HFFc6 (cell line): ENCODE results near the gene SLC25A34. TPM values are rescaled to one million over a fixed set of nuclear protein-coding genes. Genes with fewer than 3 reads are reported as not detected.

Experiments
- DNase-seq: peaks from one replicate; pipeline ENCODE4 v3.0.0-alpha.2; 2018
- H3K27ac Mint-ChIP-seq: 2 replicates; pipeline ENCODE4 v1.8.0; 2020; ENCODE audit warnings: mild to moderate bottlenecking, mixed read lengths
- H3K27me3 Mint-ChIP-seq: 2 replicates; pipeline ENCODE4 v1.8.0; 2021; ENCODE audit warnings: mild to moderate bottlenecking, moderate library complexity, mixed read lengths; ENCODE audit not compliant: insufficient read depth
- H3K36me3 Mint-ChIP-seq: 2 replicates; pipeline ENCODE4 v1.8.0; 2021; ENCODE audit warnings: low read depth, mixed read lengths
- H3K4me1 Mint-ChIP-seq: 2 replicates; pipeline ENCODE4 v1.8.0; 2020; ENCODE audit warnings: low read depth, mixed read lengths
- H3K4me3 Mint-ChIP-seq: 2 replicates; pipeline ENCODE4 v1.8.0; 2020; ENCODE audit warnings: mild to moderate bottlenecking, moderate library complexity, mixed read lengths
- H3K9me3 Mint-ChIP-seq: 2 replicates; pipeline ENCODE4 v1.8.0; 2020; ENCODE audit warnings: mild to moderate bottlenecking, mixed read lengths
- total RNA-seq, 6 experiments: library from RNA; stranded (reverse); fragmentation: NEBNext Ultra II Directional; extraction: Animal tissue kit (Norgen Biotek cat#: 25700); gene quantifications; 2 replicates in 1 of 6; 3 replicates in 5 of 6; pipeline ENCODE4 v1.2.3, GENCODE V29; 2021
- TF ChIP-seq, protein P1 (sequence below): fragments of 200-600 bp; sonication (generic); IDR thresholded peaks from 2 replicates; pipeline ENCODE4 v1.5.0; 2021; ENCODE audit warnings: antibody characterized with exemption, mild to moderate bottlenecking

SLC25A34 gene
- total RNA-seq, 6 experiments from 2014 or later: 0.26 to 0.68 (median 0.43) TPM

DNA sequence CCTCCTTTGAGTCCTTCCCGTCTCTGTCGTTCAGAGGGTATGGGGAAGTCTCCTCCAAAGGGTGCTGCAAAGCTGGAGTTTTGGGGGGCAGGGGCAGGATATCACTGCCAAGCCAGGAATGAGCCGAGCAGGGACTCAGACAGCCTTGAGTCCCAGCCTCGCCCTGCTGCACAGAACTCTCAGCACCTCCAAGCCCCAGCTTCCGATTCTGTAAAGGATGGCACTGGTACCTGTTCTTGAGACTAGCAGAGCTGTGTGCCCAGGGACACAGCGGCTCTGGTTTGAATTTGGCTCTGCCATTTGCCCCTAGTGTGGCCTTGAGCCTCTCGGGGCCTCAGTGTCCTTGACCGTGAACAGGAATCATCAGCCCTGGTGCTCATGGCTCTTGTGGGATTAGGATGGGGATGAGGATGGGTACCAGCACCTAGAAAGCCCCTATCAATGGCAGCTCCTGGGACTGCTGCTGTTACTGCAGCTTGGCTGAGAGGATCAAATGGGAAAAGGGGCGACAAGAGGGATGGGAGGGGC, 21.0 kb downstream of the SLC25A34 start:
- Mint-ChIP-seq H3K9me3 (no peaks in the 10 kb centered on the region), H3K4me3 (peak overlapping the region; percentile 79), H3K27ac (no peak overlapping the region; the same call in 1 of the 2 replicates), H3K27me3 (no peaks in the 10 kb centered on the region; the same call in 1 of the 2 replicates), H3K4me1 (peaks cover 42% of the 10 kb centered on the region), H3K36me3 (no peaks in the 10 kb centered on the region)
- DNase-seq: no peak
- TF ChIP-seq, protein P1, sequence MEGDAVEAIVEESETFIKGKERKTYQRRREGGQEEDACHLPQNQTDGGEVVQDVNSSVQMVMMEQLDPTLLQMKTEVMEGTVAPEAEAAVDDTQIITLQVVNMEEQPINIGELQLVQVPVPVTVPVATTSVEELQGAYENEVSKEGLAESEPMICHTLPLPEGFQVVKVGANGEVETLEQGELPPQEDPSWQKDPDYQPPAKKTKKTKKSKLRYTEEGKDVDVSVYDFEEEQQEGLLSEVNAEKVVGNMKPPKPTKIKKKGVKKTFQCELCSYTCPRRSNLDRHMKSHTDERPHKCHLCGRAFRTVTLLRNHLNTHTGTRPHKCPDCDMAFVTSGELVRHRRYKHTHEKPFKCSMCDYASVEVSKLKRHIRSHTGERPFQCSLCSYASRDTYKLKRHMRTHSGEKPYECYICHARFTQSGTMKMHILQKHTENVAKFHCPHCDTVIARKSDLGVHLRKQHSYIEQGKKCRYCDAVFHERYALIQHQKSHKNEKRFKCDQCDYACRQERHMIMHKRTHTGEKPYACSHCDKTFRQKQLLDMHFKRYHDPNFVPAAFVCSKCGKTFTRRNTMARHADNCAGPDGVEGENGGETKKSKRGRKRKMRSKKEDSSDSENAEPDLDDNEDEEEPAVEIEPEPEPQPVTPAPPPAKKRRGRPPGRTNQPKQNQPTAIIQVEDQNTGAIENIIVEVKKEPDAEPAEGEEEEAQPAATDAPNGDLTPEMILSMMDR: no peak

DNA sequence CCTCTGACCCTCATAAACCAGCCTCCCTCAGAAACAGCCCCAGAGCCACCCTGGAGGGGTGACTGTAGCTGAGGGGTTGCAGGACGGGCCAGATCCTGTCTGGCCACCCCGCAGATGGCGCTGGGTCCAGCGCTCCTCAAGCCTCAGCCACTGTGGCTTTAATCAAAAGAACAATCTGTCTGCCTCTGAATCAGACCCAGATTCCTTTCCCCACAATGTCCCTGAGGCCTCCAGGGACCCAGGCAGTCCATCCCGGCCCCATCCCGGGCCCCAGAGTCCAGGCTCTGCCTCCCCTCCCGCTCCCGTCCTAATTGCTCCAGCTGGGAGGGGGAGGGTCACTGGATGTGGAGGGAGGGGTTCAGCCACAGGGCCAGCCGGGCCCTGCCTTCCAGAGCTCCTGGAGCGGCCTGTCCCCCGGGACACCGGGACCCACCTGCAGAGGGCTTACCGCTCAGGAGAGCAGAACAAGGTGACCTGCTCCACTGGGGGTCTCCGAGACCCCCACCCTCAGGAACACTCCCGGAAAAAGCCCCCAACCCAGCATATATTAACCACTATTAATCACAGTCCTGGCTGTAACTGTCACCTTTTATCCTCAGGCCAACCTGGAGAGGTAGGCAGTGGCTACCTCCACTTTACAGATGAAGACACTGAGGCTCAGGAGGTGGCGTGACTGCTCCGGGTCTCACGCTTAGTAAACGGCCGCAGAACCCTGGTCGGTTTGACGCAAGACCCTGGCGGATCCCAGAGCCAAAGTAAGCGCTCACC, 21.7 kb downstream of the SLC25A34 start:
- H3K4me3 Mint-ChIP-seq: peak overlapping the region; percentile 79
- TF ChIP-seq, protein P1: no peak
- H3K36me3 Mint-ChIP-seq: no peaks in the 10 kb centered on the region
- H3K27me3 Mint-ChIP-seq: no peaks in the 10 kb centered on the region; the same call in 1 of the 2 replicates
- H3K27ac Mint-ChIP-seq: peak overlapping the region; percentile 75
- H3K9me3 Mint-ChIP-seq: no peaks in the 10 kb centered on the region
- DNase-seq: peak; percentile 34
- H3K4me1 Mint-ChIP-seq: peaks cover 46% of the 10 kb centered on the region

DNA sequence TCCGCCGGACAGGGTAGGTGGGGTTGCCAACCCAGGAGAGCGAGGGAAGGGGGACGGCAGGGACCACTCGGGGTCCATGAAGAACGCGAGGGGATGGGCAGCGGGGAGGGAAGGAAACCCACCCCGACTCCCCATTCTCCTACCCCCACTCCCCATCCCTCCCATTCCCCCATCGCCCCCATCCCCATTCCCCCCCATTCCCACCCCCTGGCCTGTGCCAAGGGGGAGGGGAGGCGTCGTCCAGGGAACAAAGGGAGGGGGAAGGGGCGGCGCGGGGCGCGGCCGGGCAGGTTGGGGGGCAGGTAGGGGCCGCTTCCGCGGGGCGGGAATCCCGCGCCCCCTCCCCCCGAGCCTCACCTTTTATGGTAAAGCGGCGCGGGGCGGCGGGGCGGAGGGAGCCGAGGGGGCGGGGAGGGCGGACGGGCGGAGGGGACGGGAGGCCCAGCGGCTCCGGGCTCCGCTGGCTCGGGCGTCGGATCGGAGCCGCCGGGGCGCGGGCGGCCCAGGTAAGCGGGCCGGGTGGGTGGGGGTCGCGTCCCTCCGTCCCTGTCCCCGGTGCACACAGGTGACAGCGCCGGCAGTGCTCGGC, 22.4 kb downstream of the SLC25A34 start, which contains the start of gene FBLIM1:
FBLIM1 (plus strand) TSS at position 453 of the 589 bp plus-strand sequence. CDS start 6,189 bp downstream, outside the sequence.
- no peaks in the 10 kb centered on the region for H3K9me3 Mint-ChIP-seq
- TF ChIP-seq, protein P1: no peak
- no peaks in the 10 kb centered on the region for H3K36me3 Mint-ChIP-seq
- no peak for DNase-seq
- H3K4me3 Mint-ChIP-seq: peak within 1 kb of the TSS; percentile 91
- H3K27me3 Mint-ChIP-seq: no peaks in the 10 kb centered on the region; the same call in 1 of the 2 replicates
- H3K27ac Mint-ChIP-seq: peak within 1 kb of the TSS; percentile 96
- H3K4me1 Mint-ChIP-seq: peaks cover 48% of the 10 kb centered on the region

DNA sequence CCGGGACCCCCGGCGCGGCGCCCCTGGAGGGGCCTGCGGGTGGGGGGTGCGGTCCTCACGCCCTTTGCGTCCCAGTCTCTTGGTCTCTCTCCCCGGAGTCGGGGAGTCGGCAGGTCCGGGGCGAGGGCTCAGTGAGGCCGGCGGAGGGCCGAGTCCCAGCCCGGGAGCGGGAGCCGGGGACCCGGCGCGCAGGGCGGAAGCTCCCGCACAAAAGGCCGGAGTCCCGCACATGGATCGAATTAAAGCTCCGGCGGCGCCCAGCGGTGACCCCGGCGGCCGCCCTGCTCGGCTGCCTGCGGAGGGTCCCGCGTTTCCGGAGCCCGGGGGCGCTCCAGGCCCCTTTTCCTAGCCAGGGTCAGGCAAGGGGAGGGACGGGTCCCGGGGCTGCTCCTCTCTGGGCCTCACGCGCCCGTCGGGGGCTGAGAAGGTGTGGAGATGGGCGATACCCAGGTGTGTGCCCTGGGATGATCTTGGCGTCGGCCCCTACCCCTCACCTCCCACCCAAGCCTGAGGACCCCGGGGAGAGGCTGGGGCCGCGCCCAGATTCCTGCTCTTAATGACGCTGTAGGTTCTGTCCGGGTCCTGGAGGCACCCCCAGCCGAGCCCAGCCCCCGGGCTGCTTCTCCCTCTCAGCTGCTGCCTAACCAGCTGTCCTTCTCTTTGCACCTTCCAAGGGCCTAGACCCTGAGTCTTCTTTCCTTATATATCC, 23.0 kb downstream of the SLC25A34 start:
- no peaks in the 10 kb centered on the region for H3K9me3 Mint-ChIP-seq
- H3K27me3 Mint-ChIP-seq: no peaks in the 10 kb centered on the region; the same call in 1 of the 2 replicates
- TF ChIP-seq, protein P1: no peak; the same call in 1 of the 2 replicates
- peaks cover 2% of the 10 kb centered on the region; the same call in 1 of the 2 replicates for H3K36me3 Mint-ChIP-seq
- peak overlapping the region; percentile 96 for H3K27ac Mint-ChIP-seq
- H3K4me3 Mint-ChIP-seq: peak overlapping the region; percentile 91
- DNase-seq: no peak
- H3K4me1 Mint-ChIP-seq: peaks cover 52% of the 10 kb centered on the region

DNA sequence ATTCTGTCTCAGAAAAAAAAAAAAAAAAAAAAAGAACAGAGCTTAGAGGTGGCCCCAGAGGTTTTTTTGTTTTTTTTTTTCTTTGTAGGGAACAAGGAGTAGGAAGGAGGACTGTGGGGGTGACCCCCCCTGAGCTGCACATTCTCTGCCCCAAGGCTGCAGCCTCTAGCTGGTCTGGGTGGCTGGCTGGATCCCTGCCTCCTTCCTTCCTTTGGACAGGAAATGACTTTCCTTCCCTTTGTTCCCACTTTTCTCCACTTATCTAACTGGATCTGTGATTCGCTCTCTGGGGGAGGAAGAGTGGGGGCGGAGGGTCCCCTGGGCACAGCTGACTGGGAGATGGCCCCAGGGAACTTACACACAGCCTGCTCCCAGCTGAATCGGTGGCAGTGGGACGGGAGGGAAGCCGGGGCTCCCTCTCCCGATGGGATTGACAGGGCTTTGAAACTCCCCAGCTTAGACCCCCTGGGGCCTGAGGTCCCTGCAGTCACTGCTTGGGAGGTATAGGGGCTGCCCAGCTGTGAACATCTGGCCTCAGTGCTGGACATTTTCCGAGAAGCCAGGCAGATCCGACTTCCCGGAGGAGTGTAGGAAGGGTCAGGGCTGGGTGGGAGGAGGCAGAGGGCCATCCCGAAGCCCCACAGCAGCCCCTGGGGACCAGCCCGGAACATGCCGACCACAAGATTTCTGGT, 24.6 kb downstream of the SLC25A34 start:
- DNase-seq: peak; percentile 79
- Mint-ChIP-seq H3K9me3 (no peaks in the 10 kb centered on the region), H3K27ac (peak overlapping the region; percentile 96), H3K4me1 (peaks cover 57% of the 10 kb centered on the region), H3K36me3 (peaks cover 13% of the 10 kb centered on the region; the same call in 1 of the 2 replicates), H3K27me3 (peaks cover 1% of the 10 kb centered on the region; the same call in 1 of the 2 replicates), H3K4me3 (peak overlapping the region; percentile 91)
- TF ChIP-seq, protein P1: no peak
